ELF-1 (cell line): ENCODE results near the gene CENPU.
A peak's percentile ranks its signal among the peaks of the same experiment; 100 is the strongest.

Source experiments
- DNase-seq: peaks from one replicate; pipeline ENCODE4 v3.0.0-alpha.2; 2016; ENCODE audit warnings: low read depth, low spot score

CENPU gene

DNA sequence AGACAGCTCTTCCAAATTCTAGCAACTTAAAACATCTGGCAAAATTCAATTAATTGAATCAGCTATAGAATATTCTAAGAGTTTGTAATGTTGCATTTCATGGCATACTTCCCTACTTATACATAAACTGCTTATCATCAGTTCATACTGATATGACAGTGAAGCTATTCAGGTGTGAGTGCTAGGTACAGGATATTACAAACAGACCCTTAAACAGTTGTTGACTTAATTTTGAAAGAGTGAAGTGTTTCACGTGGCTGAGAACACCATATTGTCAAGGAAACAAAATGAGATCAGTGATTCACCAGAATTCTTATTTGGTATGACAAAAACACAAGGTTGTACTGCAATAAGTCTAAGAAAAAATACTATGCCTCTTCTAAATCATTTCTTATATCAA is 27.4 kb downstream of the CENPU start:
- DNase-seq: no peak

- DNase-seq: no peak
Measured at GRCh38 chr4:184705692-184706091, 28.2 kb downstream of the CENPU start.

GRCh38 chr4:184702114-184702513 is 31.8 kb downstream of the CENPU start:
- no peak for DNase-seq

GRCh38 chr4:184699941-184700340 is 34.0 kb downstream of the CENPU start:
- no peak for DNase-seq

- DNase-seq: no peak
Measured at GRCh38 chr4:184697956-184698355, 35.9 kb downstream of the CENPU start.

DNA sequence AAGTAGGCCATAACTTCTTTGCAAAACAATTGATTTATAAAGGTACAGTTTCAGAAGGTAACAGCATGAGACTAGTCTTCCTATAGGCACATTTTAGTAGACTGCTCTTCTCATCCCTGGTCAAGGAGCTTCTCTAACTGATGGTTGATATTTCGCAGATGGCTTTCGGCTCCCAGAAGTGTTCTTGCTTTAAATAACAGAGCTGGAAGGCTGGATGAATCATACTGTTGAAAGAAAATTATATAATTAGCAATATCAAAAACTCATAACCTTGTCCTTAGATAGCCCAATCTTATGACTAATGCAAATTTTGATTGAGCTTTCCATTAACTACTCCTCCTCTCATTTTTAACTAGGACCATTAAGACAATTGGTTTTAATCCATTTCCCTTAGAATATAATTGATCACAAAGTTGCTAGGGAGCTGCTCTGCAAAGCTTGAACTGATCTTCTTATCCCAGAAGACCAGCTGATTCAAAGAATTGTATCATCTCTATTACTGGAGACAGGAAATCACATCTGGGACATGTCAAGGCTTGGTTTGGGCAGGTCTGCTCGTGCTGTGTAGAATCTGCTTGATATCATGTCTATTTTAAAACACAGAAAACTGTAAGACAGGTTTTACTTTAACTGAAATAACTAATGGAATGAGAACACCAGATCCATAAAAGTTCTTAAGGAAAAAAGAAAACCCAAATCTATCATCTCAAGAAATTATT is 38.6 kb downstream of the CENPU start:
- DNase-seq: no peak

GRCh38 chr4:184694412-184694956 is 39.4 kb downstream of the CENPU start:
- DNase-seq: no peak

- no peak for DNase-seq
Measured at GRCh38 chr4:184693056-184693455, 40.8 kb downstream of the CENPU start.

DNA sequence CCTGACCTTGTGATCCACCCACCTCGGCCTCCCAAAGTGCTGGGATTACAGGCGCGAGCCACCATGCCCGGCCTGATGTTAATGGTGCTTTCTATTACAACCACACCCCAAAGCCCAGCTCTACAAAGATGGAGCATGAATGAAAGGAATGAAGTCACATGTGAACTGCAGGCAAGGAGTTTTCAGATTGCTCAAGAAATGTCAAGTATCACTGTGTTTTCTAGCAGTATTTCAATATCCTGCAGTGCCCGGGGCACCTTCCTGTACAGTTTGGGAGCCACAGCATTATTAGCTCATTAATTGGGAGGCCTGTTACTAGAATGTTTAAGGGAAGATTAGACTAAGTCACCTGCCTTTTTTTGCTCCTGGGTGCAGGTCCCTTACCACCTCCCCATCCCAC is 44.2 kb downstream of the CENPU start:
- DNase-seq: no peak

DNA sequence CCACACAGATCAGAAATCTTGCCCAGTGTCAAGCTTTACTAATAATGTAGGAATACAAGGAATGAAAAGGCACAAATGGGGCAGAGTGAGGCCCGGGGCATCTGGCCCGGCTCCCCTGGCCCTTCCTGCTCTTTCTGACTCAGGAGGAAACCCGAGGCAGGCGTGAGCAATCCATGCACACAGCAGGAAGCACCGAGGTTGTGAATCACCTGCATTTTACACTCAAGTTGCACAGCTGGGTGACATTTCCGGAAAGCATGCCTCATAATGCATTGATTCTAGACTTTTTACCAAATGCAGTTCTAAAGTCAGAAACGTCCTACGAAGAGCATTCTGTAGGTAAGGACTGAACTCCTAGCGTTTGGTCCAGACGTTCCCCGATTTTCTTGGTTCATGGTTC is 45.4 kb downstream of the CENPU start:
- DNase-seq: peak; percentile 41

DNA sequence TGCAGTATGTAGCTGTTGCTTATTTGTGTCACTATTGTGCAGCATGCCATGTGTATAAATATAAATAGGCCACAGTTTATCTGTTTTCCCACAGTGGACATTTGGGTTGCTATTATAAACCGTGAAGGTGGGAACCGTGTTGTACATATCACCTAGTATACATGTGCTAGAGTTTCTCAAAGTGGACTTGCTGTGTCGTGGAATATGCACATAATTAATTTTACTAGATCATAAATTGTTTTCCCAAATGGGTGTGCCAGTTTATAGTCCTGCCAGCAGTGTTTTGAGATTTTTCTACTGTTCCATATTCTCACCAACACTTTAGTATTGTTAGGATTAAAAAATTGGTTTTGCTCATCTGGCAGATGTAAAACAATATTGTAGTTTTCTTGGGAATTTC is 45.9 kb downstream of the CENPU start:
- no peak for DNase-seq

DNA sequence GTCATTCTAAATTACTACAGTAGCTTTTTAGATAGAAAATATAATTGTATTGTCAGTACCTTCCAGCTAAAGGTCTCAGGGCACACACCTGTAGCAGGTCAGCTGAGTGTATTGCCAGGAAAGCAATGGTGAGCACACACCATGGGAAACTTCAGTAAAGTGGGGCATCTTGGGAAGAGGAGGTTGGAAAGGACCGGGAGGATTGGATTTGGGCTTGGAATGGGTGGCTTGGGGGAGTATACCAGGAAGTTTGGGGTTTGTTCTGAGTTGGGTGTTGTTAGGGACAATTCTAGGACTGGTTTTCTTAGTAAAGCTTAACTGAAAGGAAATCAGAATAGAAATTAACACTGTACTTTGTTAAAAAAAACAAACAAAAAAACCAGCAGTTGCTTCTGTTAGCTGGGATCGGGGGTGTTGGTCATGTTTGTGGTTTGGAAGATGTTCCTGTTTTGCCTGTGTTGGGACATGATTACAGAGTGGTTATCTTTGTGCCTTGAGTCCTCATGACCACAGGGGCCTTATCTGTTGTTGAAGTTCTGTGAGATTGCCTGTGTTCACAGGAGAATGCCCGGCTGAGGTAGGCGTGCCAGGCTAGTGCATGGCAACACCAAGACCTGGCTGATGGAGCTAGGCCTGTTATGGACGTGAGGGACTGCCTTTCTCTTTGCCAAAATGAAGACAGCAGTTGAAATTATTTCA is 49.3 kb downstream of the CENPU start:
- DNase-seq: no peak

- DNase-seq: no peak
Measured at GRCh38 chr4:184681916-184682315, 52.0 kb downstream of the CENPU start.

GRCh38 chr4:184680698-184681097 is 53.2 kb downstream of the CENPU start:
- no peak for DNase-seq

DNA sequence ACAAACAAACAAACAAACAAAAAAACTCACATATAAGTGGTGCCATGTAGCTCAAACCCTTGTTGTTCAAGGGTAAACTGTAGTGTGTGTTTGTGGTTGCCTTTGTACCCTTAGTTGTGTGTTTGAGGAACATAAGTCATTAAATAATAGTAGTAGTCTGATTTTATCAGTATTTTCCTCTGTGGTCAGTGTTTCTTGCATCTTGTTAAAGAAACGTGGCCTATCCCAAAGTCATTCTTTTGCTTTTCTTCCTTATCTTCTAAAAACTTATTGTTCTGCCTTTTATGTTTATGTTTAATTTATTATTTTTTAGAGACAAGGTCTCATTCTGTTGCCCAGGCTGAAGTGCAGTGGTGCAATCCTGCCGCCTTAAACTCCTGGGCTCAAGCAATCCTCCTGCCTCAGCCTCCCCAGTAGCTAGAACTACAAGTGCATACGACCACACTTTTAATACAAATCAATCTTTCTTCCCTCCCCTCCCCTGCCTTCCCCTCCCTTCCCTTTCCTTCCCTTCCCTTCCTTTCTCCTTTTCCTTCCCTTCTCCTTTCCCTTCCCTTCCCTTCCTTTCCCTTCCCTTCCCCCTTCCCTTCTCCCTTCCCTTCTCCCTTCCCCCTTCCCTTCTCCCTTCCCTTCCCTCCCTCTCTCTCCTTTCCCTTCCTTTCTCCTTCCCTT is 57.9 kb downstream of the CENPU start:
- DNase-seq: no peak

DNA sequence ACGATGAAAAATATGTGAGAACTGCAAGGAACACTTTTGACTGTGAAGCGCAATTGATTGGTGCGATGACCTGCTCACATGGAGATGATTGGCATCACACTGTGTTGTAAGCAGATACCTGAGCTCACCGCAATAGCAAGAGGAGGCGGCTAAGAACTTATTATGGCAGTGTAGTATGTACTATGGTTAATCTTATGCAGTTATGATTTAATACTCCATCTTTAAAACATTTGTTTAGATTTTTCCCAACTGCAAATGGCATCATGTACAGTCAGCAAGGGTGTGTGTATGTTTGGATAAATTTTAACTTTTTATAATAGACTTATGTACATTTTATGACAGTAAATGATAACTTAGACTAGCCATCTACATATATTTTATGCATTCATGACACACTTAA is 58.9 kb downstream of the CENPU start:
- DNase-seq: no peak

DNA sequence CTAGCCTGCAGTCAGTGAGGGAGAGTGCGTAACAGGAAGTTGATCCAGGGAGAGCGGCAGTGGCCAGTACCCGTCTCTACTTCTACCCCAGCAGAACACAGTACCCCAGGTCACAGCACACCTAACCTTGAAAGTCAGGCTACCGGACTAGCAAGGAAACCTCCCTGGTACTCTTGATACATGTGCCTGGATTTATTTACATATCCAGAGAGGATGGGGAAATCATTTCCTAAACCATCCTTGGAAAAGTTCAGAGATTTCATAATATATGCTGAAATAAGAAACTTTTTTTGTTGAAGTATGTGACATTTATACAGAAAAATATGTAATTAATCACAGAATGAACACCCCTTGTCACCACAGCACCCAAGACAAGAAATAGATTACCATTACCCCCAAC is 59.9 kb downstream of the CENPU start:
- no peak for DNase-seq

DNA sequence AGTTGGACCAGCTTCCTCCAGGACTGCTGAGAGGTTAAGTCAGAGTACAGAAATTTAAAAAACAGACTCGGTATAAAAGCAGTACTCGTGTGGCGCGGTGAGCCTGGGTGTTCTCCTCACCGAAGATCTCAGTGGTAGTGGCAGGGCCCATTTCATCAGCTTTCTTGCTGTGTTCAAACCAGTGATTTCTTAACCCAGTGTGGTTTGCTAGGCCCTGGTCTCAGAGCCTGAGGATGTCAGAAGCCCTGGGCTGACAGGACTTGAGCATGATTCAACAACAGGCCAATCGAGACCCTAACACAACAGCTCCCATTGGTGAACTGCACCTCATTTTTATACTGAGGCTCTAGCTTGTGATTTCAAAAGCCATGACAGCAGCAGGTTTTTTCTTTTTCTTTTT is 61.2 kb downstream of the CENPU start:
- DNase-seq: no peak

- no peak for DNase-seq
Measured at GRCh38 chr4:184671101-184671500, 62.8 kb downstream of the CENPU start.

DNA sequence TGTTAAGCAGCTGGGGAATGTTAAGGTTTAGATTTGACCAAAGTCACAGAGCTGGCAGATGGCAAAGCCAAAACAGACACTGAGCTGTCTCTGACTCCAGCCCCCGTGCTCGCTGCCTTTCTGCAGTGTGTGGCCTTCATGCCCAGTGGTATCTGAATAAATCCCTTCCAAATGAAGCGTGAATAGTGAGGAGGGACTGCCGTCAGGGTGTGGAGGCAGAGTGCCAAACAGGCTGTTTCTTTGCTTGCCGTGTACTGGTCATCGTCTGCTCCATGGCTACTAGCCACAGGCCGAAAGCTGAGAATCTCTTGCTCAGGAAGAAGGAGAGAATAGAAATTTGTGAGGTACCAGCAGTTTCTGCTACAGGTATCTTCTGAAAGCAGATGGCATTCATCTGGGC is 64.6 kb downstream of the CENPU start:
- DNase-seq: no peak

- DNase-seq: no peak
Measured at GRCh38 chr4:184668511-184669114, 65.3 kb downstream of the CENPU start.

- no peak for DNase-seq
Measured at GRCh38 chr4:184668096-184668495, 65.8 kb downstream of the CENPU start.
